Peyer's patch (tissue), 4 donors: ENCODE data around the gene MERTK.
"Not testable (repeated sequence)": the region's sequence is repeated elsewhere in the genome, so short reads cannot be mapped to it uniquely, and the experiment has no call there.

Experiments used
- POLR2A ChIP-seq, 2 donors: fragments of 450-650 bp; IDR thresholded peaks; one replicate each; pipeline ENCODE4 v1.5.1; 2017; ENCODE audit warnings: antibody characterized with exemption in 2 of 2, mild to moderate bottlenecking in 2 of 2, moderate library complexity in 2 of 2
- TF ChIP-seq, protein P1 (sequence below), 6 experiments: fragments of 450-650 bp in 4 of 6; fragments of 200-600 bp in 2 of 6; sonication (generic) in 1 of 6; IDR thresholded peaks; one replicate each; pipeline ENCODE4 v1.5.1; 2017 to 2019; ENCODE audit warnings: antibody characterized with exemption in 6 of 6, mild to moderate bottlenecking in 3 of 6, moderate library complexity in 1 of 6

DNA sequence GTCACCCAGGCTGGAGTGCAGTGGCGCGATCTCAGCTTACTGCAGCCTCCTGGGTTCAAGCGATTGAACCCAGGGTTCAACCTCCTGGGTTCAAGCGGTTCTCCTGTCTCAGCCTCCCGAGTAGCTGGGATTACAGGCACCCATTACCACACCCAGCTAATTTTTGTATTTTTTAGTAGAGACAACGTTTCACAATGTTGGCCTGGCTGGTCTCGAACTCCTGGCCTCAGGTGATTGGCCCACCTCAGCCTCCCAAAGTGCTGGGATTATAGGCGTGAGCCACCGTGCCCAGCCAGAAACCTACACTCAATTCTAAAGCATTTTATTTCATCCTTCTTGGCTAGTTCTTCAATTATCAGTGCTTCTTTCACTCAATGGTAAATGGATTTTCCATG is 7.1 kb downstream of the MERTK start:
- TF ChIP-seq, protein P1, sequence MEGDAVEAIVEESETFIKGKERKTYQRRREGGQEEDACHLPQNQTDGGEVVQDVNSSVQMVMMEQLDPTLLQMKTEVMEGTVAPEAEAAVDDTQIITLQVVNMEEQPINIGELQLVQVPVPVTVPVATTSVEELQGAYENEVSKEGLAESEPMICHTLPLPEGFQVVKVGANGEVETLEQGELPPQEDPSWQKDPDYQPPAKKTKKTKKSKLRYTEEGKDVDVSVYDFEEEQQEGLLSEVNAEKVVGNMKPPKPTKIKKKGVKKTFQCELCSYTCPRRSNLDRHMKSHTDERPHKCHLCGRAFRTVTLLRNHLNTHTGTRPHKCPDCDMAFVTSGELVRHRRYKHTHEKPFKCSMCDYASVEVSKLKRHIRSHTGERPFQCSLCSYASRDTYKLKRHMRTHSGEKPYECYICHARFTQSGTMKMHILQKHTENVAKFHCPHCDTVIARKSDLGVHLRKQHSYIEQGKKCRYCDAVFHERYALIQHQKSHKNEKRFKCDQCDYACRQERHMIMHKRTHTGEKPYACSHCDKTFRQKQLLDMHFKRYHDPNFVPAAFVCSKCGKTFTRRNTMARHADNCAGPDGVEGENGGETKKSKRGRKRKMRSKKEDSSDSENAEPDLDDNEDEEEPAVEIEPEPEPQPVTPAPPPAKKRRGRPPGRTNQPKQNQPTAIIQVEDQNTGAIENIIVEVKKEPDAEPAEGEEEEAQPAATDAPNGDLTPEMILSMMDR (IDR thresholded peaks at IDR 0.05), result not testable (repeated sequence)
- not testable (repeated sequence) for TF ChIP-seq POLR2A (IDR thresholded peaks at IDR 0.05)
